Cortex of kidney (tissue), 1 donor: ENCODE measurements around the gene HSD17B3.
"Not testable (repeated sequence)": the region's sequence is repeated elsewhere in the genome, so short reads cannot be mapped to it uniquely, and the experiment has no call there.

ENCODE experiments used
- DNase-seq: peaks from one replicate; lab custom pipeline; 2025; lab: John Stamatoyannopoulos, UW

The HSD17B3 gene

DNA sequence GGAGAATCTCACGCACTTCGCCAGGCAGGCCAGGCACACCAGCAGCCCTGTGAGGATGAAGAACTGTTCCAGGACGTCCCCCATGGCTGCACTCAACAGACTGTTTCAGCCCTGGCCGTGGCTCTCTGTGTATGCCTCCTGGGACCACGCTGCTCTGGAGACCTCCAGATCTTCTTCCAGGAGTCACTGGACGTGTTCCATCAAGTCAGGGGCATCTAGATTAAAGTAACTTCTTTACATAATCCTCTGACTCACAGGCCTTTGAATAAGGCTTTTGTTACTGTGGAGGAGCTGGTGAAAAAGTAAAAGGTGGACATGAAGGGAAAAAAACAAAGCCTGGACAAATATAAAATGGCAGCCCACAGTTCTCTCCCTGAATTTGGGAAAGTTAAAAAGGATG is at the start of gene HSD17B3:
TSS of gene HSD17B3 (minus strand) at position 156 of the 400 bp plus-strand sequence. CDS start at position 84, 72 bp downstream.
- DNase-seq: no peak

DNA sequence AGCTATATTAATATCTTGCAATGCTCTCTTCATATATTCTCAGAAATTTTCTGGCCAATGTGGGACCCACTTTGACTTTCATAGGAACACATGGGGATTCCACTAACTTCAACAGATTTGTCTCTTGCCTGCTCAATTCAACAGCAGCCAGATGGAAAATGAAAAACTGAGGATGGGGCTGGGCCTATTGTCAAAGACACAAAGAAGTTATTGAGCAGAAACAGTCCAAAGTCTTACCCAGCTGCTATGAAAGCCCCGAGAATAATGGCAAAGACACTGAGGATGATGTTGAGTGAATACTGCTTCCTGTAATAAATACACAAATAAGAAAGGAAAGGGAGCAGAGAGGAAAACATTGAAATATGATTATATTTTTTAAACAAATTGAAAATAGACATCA is 48.9 kb upstream of the HSD17B3 start:
- no peak for DNase-seq

DNA sequence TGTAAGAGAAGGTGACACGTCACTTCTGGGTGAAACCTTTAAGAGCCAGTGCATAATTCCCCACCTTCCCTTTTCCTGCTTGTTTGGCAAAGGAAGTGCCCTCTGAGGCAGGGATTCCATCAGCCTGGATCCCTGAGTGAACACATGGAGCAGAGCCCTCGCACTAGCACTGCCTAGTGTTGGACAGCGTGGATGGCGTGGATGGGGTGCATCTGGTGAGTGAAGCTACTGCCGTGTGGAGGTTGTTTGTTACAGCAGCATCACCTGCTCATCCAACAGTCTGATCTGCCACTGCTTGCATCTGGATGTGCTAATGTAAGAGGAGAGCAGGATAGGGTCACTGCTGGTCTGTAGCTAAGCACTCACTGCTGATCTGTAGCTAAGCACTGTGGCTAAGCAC is 46.3 kb upstream of the HSD17B3 start:
- DNase-seq: no peak

DNA sequence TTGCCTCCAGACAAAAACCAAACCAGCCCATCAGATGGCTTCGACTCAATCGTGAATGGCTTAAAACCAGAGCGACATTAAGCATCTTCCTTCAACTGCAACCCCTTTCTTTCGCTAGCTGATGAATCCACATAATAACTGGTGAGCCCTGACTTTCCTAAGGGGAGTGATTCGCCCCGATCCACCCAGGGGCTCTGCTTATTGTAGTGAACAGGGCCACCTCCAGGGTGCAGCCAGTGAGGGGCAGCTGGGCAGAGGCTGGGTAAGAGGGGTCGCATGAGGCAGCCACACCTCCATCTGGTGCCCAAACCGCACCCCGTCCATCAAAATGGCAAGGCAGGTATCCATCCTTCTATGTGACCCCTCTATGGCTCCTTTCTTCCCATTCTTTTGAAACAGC is 43.6 kb upstream of the HSD17B3 start:
- DNase-seq: no peak

DNA sequence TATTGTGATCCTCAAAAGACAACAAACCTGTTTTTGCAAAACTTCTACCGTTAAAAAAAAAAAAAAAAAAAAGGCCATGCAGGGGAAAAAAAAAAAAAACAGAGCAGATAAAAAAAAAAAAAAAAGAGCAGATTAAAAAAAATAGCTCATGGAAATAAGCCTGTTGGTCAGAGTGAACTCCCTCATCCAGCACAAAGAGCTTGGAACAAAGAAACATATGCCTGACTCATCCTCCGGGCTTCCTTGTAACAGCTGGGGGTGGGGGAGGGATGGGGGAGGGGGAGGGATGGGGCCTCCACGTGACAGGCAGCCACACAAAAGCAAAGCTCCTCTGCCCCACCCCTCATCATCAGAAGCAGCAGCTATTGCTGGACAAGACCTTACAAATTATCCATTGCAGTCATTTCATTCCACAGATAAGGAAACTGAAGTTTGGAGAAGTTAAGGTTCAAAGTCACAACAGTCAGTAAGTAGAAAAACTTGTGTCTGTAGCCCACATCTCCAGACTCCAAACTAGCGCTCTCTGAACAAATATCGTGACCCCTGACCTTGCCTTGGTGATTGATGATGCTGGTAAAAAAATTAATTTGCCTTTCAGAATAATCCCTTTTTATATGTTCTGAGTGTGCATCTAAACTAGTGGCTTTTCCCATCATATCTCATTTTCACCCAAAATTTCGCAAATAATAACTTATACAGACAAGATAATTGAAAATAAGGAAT is 42.6 kb upstream of the HSD17B3 start:
- no peak for DNase-seq

DNA sequence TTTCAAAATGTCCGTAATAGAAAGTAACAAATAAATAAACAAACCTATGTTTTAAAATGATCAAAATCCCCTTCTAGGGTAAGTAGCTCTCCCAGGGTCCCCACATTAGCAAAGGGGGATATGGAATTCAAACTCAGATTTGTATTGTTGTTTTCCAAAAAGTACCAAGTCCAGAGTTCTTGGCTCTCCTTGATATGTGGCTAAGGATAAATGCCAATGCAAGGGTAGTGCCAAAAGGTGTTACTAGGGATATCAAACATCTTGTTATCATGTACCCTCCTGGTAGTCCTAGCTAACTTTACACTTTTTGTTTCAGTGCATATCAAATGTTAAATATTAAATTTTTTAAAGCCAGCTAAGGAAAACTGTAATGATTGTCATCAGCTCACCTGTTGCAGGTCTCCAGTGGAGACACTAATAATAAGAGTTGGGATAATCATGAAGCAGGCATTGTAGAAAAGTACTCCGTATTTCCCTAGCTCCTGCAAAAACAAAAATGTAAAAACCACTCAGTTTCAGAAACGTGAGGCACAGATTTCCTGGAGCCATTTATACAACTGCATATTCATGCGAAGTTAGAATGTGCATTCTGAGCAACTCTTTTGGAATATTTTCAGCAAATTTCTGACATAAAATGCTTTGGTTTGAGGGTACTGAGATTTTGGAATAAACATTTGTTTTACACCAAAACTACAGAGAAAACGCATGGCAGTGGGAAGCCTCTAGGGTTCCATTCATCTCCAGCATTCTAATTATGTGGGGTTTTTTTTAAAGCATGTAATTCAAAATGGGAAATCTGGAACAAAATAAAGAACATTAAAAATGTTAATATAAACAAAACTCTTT is 41.8 kb upstream of the HSD17B3 start:
- no peak for DNase-seq

DNA sequence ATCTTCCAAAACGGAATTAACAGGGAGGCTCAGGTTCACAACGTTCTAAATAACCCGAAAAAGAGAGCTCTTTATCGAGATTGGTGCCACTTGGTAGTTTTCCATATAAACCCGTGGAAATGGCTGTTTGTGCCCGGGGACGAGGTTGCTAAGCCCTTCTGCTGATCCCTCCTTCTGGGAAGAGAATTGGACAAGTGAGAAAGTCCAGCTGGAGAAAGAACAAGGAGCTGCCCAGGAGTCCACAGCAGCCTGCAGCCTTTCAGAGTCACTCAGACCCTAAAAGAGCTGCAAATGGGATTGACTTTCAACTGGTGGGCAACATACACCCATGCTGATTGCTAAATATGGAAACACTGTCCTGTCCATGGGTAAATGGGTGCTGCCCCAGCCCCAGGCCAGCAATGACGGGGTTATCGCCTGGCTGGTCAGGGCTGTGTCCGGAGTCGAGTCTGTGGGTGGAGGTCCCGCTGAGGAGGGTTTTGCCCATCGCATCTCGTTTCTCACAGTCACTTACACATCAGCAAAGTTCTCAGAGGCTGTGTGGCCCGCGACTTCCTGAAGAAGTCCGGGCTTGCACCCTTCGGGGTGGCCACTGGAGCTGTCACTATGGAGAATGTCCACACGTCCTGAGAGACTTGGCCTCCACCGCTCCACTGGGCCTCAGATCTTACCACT is 40.7 kb upstream of the HSD17B3 start:
- DNase-seq: no peak

DNA sequence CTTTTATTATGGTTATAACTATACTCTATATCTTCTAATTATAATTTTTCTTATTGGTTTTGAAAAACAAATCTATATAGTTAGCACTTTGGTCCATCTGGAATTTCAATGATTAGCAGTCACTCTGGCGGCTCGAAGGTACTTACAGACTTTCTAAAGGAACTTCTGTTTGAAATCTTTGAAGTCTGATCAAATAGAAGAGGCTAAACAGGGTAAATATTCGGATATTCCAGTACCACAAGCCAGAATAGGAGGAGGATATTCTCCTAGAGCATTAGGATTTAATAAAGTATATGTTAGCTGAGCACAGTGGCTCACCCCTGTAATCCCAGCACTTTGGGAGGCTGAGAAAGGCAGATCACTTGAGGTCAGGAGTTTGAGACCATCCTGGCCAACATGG is 38.7 kb upstream of the HSD17B3 start:
- no peak for DNase-seq

DNA sequence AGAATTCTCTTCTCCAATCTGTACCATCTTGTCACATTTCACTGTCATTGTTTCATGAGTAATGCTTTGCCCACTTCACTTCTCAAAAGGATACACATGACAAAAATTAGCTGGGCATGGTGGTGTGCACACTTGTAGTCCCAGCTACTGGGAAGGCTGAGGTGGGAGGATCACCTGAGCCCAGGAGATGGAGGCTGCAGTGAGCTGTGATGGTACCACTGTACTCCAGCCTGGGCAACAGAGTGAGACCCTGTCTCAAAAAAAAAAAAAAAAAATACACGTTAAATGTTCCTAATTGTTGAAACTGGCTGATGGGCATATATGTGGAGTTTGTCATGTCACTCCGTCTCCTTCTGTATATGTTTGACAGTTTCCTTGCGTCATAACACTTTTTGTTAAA is 36.3 kb upstream of the HSD17B3 start:
- DNase-seq: no peak

DNA sequence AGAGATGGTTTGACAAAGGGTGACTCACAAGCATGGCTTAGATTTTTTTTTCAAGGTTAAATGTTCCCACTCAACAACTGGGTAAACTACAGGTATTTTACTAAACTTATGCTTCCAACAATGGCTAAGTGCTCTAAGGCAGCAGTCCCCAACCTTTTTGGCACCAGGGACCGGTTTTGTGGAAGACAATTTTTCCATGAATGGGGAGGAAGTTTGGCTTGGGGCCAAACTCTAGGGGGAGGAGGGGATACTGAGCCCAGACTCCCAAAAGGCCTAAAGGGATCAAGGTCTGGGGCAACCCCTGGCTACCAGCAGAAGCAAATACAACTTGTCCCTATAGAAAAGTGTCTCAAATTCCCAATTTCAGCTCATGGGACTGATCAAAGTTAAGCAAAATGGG is 32.0 kb upstream of the HSD17B3 start:
- no peak for DNase-seq

DNA sequence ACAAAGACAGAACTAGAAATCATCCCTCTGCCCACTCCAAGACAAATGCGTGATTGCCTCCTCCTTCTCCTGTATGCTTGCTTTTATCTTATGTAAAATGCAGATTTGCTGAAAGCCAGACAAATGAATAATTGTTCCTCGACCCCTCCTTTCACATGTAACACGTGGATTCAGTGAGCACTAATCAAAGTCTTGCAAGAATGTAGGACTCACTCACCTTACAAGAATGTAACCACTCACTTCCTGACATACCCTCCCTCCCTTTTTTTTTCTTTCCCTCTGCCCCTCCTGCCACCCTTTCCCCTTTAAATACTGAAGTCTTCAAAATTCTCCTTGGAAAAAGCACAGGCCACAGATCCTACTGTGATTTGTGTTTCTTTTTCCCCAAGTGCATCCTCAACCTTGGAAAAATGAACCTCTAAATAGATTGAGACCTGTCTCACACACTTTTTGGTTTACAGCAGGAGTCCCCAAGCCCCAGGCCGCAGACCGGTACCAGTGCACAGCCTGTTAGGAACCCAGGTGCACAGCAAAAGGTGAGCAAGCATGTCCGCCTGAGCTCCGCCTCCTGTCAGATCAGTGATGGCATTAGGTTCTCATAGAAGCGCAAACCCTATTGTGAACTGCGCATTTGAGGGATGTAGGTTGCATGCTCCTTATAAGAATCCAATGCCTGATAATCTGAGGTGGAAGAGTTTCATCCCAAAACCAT is 29.4 kb upstream of the HSD17B3 start:
- DNase-seq: no peak

DNA sequence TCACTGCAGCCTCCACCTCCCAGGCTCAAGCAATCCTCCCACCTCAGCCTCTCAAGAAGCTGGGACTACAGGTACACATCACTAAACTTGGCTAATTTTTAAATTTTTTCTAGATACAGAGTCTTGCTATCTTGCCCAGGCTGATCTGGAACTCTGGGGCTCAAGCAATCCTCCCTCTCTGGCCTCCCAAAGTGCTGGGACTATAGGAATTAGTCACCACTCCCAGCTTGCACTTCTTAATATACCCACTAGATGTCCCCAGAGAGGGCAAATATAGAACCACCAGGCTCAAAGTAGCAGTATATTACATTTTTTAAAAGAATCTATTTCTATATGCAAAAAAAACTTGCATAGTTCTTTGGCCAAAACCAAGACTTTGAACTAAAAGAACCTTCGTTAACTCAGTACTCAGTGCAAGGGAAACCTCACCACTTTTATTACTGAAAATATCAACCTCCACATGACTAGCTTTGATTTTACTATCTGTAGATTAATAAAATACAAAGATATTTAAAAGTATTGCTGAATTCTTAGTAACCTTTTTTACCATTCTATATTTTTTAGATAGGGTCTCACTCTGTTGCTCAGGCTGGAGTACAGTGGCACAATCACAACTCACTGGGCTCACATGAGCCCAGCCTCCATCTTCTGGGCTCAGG is 25.8 kb upstream of the HSD17B3 start:
- no peak for DNase-seq

DNA sequence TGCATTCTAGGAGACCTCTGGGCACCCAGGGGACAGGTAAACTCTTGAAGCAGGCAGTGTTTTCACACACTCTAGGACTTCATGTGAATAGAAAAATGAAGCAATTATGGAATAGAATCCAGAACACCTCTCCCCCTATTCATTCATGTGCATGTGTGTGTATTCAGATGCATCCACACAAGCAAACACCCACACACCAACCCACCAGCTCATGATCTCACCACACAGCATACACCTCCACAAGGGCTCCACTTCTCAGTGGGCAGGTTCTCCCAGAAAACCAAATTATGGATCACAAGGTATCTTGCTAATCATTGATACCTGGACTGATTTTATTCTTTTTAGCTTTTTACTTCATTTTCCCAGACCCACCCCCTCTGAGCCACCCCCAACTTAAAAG is 21.2 kb upstream of the HSD17B3 start:
- no peak for DNase-seq

DNA sequence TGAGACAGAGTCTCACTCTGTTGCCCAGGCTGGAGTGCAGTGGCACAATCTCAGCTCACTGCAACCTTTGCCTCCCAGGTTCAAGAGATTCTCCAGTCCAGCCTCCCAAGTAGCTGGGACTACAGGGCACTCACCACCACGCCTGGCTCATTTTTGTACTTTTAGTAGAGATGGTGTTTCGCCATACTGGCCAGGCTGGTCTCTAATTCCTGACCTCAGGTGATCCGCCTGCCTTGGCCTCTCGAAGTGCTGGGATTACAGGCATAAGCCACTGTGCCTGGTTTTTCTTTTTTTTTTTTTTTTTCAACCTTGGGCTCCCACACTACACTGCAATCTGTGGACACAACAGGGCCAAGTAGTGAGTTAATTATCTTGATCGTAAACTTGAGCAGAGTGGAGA is 20.8 kb upstream of the HSD17B3 start:
- DNase-seq: not testable (repeated sequence)

DNA sequence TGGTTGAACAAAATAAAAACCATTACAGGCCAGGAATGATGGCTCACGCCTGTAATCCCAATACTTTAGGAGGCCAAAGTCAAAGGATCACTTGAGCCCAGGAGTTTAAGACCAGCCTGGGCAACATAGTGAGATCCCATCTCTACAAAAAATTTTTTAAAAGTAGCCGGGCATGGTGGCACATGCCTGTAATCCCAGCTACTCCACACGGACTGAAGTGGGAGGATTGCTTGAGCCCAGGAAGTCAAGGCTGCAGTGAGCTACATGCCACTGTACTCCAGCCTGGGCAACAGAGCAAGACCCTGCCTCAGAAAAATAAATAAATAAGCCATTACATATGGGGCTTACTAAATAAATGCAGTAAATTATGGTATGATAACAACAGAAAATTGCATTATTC is 20.2 kb upstream of the HSD17B3 start:
- not testable (repeated sequence) for DNase-seq

DNA sequence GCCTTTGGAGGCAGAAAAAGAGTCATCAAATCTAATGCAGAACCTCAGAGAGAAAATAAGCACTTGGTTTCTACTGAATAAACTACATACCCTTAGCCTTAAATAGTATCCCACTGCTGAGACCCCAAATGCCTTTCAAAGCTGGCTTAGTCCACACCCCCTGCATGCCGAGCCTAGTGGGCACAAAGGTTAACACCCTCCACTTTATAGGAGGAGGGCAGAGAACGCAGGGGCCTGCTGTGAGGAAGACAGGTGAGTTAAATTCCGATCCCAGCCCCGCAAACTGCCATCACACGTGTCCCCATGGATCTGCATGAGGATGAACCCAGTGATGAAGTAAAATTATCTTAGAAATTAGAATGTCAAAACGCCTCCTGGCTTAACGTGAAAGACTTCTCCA is 19.5 kb upstream of the HSD17B3 start:
- DNase-seq: no peak

DNA sequence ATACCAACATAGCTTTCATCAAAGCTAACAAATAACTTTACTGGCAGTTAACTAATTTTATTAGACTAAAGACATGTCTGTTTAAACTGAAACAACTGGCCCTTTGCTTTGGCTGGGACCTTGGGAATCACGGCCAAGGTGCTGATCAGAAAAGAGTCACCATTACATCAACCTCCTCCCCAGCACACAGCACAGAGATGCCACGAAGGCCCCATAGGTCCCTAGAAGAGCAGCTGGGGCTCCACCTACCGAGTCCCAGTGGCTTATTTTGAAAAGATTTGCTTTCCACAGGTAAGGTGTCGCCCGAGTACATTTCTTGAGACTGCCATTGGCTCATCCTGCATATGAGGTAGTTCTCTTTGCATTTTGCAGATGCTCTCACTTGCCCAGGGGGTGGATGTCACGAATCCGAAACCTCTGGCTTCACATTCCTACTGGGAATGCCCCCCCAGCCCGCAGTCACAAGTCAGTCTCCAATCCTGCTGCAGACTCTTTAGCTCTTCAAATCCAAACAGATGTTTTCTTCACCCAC is 18.8 kb upstream of the HSD17B3 start:
- no peak for DNase-seq

DNA sequence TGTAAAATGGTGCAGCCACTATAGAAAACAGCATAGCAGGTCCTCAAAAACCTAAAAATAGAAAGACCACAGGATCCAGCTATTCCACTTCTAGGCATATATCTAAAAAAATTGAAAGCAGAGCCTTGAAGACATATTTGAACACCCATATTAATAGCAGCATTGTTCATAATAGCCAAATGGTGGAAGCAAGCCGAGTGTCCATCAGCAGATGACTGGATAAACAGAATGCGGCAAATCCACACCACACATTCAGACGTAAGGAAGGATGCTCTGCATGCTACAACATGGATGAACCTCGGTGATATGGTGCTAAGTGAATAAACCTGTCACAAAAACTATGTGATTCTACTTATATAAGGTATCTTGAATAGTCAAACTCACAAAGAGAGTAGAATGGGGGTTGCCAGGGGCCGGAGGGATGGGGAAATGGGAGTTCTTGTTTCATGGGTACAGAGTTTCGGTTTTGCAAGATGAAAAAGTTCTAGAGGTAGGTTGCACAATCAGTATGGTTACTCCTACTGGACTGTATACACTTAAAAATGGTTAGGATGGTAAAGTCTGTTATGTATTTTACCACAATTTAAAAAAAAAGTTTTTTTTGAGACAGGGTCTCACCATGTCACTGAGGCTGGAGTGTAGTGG is 17.1 kb upstream of the HSD17B3 start:
- no peak for DNase-seq

DNA sequence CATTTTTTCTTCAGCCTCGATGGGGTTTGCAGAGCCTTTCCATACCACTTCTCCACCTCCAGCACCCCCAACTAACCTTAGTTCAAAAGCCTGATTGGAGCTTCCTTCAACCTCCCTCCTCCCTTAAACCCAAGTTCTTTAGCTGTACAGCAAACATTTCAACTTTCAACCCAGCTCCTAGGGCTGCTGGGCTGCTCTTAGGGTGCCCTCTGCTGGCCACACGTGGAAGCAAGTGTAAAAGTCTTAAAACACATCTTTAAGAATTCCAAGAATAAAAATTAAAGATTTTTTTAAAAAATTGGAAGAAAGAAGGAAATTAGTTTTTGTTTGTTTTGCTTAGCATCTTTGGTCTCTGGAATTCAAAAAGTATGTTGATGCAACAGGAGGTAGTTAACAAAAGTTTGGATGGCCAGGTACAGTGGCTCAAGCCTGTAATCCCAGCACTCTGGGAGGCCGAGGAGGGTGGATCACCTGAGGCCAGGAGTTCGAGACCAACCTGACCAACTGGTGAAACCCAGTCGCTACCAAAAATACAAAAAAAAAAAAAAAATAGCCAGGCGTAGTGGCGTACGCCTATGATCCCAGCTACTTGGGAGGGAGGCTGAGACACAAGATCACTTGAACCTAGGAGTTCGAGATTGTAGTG is 15.5 kb upstream of the HSD17B3 start:
- DNase-seq: no peak

DNA sequence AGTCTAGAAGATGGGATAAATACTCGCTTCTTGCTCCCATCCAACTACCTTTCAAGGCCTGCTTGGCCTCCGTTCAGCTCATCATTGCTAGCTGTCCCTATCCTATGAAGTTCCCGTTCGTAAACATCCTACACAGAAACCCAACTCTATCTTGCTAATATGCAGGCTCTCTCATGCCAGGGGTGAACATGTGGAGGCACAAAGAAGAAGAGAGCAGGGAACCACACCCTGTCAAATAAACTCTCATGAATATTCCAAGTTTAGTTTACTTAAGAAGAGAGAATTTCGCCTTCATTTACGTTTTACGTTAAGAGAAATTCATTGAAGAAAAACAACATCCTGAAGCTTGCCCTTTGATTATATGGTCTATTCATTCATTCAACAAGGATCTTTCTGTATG is 7.9 kb upstream of the HSD17B3 start:
- no peak for DNase-seq
